Measurements from ENCODE around the gene PCDHGB3.

- TF ChIP-seq CTCF (IDR thresholded peaks at IDR 0.05) (peak; percentile 31 to 70 (median 49)), POLR2A (IDR thresholded peaks at IDR 0.05) (no peak)
Measured at GRCh38 chr5:141349917-141350619, 20.0 kb upstream of the PCDHGB3 start, which contains the start of gene PCDHGB1.
